ENCODE measurements around the gene MEF2D.

GRCh38 chr1:156550346-156550745 is 49.8 kb upstream of the MEF2D start:
- TF ChIP-seq ARNTL (CRISPR knock-in tag; IDR thresholded peaks at IDR 0.05; ENCODE audit: borderline replicate concordance, low read depth): no peak
- TF ChIP-seq TCF4 (CRISPR knock-in tag; IDR thresholded peaks at IDR 0.05; ENCODE audit: borderline replicate concordance): no peak
- no peak for TF ChIP-seq ZFP3 (CRISPR knock-in tag; IDR thresholded peaks at IDR 0.05)
- TF ChIP-seq ZFP30 (CRISPR knock-in tag; IDR thresholded peaks at IDR 0.05): no peak
- TF ChIP-seq ZC3H10 (CRISPR knock-in tag; IDR thresholded peaks at IDR 0.05): no peak
- TF ChIP-seq PATZ1 (CRISPR knock-in tag; IDR thresholded peaks at IDR 0.05; ENCODE audit: borderline replicate concordance): no peak
- no peak for TF ChIP-seq SNAI2 (CRISPR knock-in tag; IDR thresholded peaks at IDR 0.05)
- TF ChIP-seq ZNF70 (CRISPR knock-in tag; IDR thresholded peaks at IDR 0.05): no peak
- TF ChIP-seq, protein P1, sequence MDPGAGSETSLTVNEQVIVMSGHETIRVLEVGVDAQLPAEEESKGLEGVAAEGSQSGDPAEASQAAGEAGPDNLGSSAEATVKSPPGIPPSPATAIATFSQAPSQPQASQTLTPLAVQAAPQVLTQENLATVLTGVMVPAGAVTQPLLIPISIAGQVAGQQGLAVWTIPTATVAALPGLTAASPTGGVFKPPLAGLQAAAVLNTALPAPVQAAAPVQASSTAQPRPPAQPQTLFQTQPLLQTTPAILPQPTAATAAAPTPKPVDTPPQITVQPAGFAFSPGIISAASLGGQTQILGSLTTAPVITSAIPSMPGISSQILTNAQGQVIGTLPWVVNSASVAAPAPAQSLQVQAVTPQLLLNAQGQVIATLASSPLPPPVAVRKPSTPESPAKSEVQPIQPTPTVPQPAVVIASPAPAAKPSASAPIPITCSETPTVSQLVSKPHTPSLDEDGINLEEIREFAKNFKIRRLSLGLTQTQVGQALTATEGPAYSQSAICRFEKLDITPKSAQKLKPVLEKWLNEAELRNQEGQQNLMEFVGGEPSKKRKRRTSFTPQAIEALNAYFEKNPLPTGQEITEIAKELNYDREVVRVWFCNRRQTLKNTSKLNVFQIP (CRISPR knock-in tag; IDR thresholded peaks at IDR 0.05; ENCODE audit: borderline replicate concordance, low read depth): no peak
- TF ChIP-seq CREB5 (CRISPR knock-in tag; IDR thresholded peaks at IDR 0.05; ENCODE audit: low read depth): no peak
